ENCODE measurements around the gene PIGS. TPM values are rescaled to one million over a fixed set of nuclear protein-coding genes. Genes with fewer than 3 reads are reported as not detected.
"Not testable (repeated sequence)": the region's sequence is repeated elsewhere in the genome, so short reads cannot be mapped to it uniquely, and the experiment has no call there.

PIGS gene
- total and polyA plus RNA-seq, 7 experiments from 2014 or later = 46.6 to 71.2 (median 60.4) TPM

DNA sequence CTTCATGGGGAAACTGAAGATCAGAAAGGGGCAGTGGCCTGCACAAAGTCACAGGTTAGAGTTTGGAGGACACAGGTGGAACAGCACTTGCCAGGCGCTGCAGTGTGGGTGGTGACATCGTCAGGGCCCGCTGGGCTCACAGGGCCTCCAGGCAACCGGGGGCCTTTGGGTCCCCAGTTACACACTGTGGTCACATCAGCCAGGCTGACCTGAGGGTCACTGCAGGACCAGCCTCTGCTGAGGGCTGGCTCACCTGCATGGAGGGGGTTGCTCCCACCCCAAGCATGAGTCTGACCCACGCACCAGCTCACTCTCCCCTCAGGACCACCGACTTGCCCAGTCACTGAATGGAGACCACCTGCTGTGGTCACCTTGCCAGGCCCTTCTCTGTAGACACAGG, 48.1 kb downstream of the PIGS start:
- ATAC-seq (no peak), DNase-seq (no peak)
- no peaks in the 10 kb centered on the region for H3K27me3 ChIP-seq (ENCODE audit: control insufficient read depth in 2 of 2, insufficient read depth in 2 of 2, low read length in 2 of 2)
- intact Hi-C loops (cut with micrococcal nuclease) = no loop called here
- Mint-ChIP-seq H3K4me3 (no peak overlapping the region), H3K27ac (no peak overlapping the region), H3K36me3 (no peaks in the 10 kb centered on the region), H3K4me1 (peaks cover 0 to 5% (median 0%) of the 10 kb centered on the region in 7 donors), H3K9me3 (no peaks in the 10 kb centered on the region), H3K27me3 (peaks cover 0 to 10% (median 0%) of the 10 kb centered on the region in 5 donors)
- H3K4me3 ChIP-seq (ENCODE audit: low read length) = no peak overlapping the region
- H3K27ac ChIP-seq (ENCODE audit: low read depth, low read length) = no peak overlapping the region
- no peaks in the 10 kb centered on the region for H3K9me3 ChIP-seq (ENCODE audit: control insufficient read depth in 2 of 3, low read length in 3 of 3)
- ChIA-PET CTCF (no interaction called here), POLR2A (no interaction called here)
- H3K36me3 ChIP-seq (ENCODE audit: control insufficient read depth in 2 of 3, insufficient read depth in 3 of 3, low read length in 3 of 3) = no peaks in the 10 kb centered on the region
- H3K4me1 ChIP-seq (ENCODE audit: control insufficient read depth in 2 of 2, insufficient read depth in 2 of 2, low read length in 2 of 2) = no peaks in the 10 kb centered on the region

DNA sequence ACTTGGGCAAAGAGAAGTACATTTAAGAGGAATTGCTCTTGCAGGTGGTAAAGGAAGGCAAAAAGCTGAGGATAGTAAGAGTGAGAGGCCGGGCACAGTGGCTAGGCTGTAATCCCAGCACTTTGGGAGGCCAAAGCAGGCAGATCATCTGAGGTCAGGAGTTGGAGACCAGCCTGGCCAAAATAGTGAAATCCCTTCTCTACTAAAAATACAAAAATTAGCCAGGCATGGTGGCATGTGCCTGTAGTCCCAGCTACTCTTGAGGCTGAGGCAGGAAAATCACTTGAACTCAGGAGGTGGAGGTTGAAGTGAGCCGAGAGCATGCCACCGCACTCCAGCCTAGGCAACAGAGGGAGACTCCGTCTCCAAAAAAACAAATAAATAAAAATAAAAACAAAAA, 49.0 kb downstream of the PIGS start:
- H3K9me3 Mint-ChIP-seq; intact Hi-C loops (cut with micrococcal nuclease); ATAC-seq; H3K4me1 ChIP-seq (ENCODE audit: control insufficient read depth in 2 of 2, insufficient read depth in 2 of 2, low read length in 2 of 2); H3K4me3 Mint-ChIP-seq; H3K27ac Mint-ChIP-seq; H3K36me3 Mint-ChIP-seq; H3K27me3 ChIP-seq (ENCODE audit: control insufficient read depth in 2 of 2, insufficient read depth in 2 of 2, low read length in 2 of 2); DNase-seq; H3K36me3 ChIP-seq (ENCODE audit: control insufficient read depth in 2 of 3, insufficient read depth in 3 of 3, low read length in 3 of 3); H3K4me1 Mint-ChIP-seq; H3K27ac ChIP-seq (ENCODE audit: low read depth, low read length); CTCF ChIA-PET; POLR2A ChIA-PET; H3K4me3 ChIP-seq (ENCODE audit: low read length); H3K9me3 ChIP-seq (ENCODE audit: control insufficient read depth in 2 of 3, low read length in 3 of 3): not testable (repeated sequence)
- H3K27me3 Mint-ChIP-seq = peaks cover 0 to 12% (median 0%) of the 10 kb centered on the region in 5 donors

DNA sequence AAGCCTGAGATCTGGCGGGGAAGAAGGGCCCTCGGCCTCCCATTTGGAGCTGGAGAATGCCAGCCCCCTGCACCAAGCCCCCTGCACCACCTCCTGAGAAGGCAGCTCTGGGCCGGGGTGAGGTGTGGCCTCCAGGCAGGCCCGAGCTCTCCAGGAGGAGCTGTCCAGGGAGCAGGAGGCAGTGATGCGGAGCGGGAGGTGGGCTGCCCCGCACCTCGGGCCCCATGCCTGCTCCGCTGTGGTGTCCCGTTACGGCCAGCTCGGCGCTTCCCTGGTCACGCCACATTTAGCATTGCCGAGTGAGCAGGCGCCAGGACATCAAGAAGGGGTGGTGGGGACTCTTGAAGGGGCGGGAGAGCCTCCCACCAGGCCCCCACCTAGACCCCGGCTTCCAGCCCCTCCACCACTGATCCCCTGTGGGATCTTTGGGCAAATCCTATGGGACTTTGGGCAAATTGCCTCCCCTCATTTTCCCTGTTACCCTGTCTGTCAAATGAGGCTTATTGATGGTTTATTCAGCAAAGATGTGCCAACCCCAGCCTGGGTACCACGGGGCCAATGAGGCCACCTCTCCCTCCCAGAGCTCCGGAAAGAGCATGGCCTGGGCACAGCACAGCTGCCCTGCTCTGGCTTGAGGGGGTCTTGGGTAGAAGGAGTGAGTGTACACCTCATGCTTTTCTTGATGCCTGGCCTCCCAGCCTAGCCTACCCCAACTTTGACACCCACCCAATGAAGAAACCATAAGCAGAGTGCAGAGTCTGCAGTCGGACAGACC, 49.8 kb downstream of the PIGS start:
- no peak overlapping the region for H3K27ac Mint-ChIP-seq
- intact Hi-C loops (cut with micrococcal nuclease) = no loop called here
- Histone ChIP-seq H3K27ac (ENCODE audit: low read depth, low read length) (no peak overlapping the region), H3K4me1 (ENCODE audit: control insufficient read depth in 2 of 2, insufficient read depth in 2 of 2, low read length in 2 of 2) (no peaks in the 10 kb centered on the region), H3K9me3 (ENCODE audit: control insufficient read depth in 2 of 3, low read length in 3 of 3) (no peaks in the 10 kb centered on the region), H3K27me3 (ENCODE audit: control insufficient read depth in 2 of 2, insufficient read depth in 2 of 2, low read length in 2 of 2) (no peaks in the 10 kb centered on the region), H3K4me3 (ENCODE audit: low read length) (no peak overlapping the region), H3K36me3 (ENCODE audit: control insufficient read depth in 2 of 3, insufficient read depth in 3 of 3, low read length in 3 of 3) (no peaks in the 10 kb centered on the region)
- DNase-seq = no peak
- ChIA-PET POLR2A (no interaction called here), CTCF (no interaction called here)
- H3K4me3 Mint-ChIP-seq = no peak overlapping the region
- no peak for ATAC-seq
- no peaks in the 10 kb centered on the region for H3K9me3 Mint-ChIP-seq
- H3K4me1 Mint-ChIP-seq = peaks cover 0 to 4% (median 0%) of the 10 kb centered on the region in 7 donors
- peaks cover 0 to 12% (median 0%) of the 10 kb centered on the region in 5 donors for H3K27me3 Mint-ChIP-seq
- no peaks in the 10 kb centered on the region for H3K36me3 Mint-ChIP-seq

DNA sequence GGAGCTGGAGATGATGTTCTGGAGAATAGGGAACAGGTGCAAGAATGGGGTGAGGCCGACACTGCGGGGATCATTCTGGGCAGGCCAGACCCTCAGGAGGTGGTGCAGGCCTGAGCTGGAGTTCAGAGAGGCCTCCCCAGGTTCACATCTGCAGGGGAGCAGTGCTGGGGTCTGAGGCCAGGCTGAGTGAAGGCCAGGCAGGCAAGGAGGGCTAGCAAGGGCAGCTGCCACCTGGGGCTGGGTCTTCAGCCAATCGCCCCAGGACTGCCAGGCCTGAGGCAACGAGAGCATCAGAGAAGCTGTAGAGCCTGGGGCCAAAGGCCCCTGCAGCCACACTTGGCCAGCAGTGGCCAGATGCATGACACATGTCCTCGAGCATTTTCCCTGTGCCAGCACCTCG, 50.6 kb downstream of the PIGS start:
- Mint-ChIP-seq H3K36me3 (no peaks in the 10 kb centered on the region), H3K4me1 (peaks cover 0 to 4% (median 0%) of the 10 kb centered on the region in 7 donors), H3K27me3 (peaks cover 0 to 17% (median 0%) of the 10 kb centered on the region in 5 donors), H3K4me3 (no peak overlapping the region), H3K27ac (no peak overlapping the region), H3K9me3 (peaks cover 0 to 4% (median 0%) of the 10 kb centered on the region in 11 donors)
- Histone ChIP-seq H3K27me3 (ENCODE audit: control insufficient read depth in 2 of 2, insufficient read depth in 2 of 2, low read length in 2 of 2) (no peaks in the 10 kb centered on the region), H3K36me3 (ENCODE audit: control insufficient read depth in 2 of 3, insufficient read depth in 3 of 3, low read length in 3 of 3) (no peaks in the 10 kb centered on the region), H3K4me3 (ENCODE audit: low read length) (no peak overlapping the region), H3K9me3 (ENCODE audit: control insufficient read depth in 2 of 3, low read length in 3 of 3) (no peaks in the 10 kb centered on the region), H3K27ac (ENCODE audit: low read depth, low read length) (no peak overlapping the region), H3K4me1 (ENCODE audit: control insufficient read depth in 2 of 2, insufficient read depth in 2 of 2, low read length in 2 of 2) (no peaks in the 10 kb centered on the region)
- ATAC-seq (no peak), DNase-seq (no peak)
- CTCF ChIA-PET = no interaction called here
- intact Hi-C loops (cut with micrococcal nuclease) = no loop called here
- POLR2A ChIA-PET = no interaction called here

DNA sequence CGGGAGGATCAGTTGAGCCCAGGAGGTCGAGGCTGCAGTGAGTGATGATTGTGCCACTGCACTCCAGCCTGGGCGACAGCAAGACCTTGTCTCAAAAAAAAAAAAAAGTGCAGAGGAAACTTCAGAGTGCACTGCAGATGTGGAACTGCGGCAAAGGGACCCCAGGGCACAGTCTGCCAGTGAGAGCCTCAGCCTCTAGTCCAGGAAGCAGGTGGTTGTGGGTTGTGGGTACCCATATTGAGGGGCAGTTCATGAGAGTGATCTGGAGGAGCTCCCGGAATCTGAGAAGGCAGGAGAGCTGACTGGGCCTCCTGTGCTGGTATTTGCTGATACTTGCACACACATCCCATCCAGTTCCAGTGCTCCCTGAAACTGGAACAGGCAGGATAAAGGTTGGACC, 52.1 kb downstream of the PIGS start:
- H3K4me3 Mint-ChIP-seq = no peak overlapping the region
- Histone ChIP-seq H3K9me3 (ENCODE audit: control insufficient read depth in 2 of 3, low read length in 3 of 3) (no peaks in the 10 kb centered on the region), H3K27ac (ENCODE audit: low read depth, low read length) (no peak overlapping the region), H3K36me3 (ENCODE audit: control insufficient read depth in 2 of 3, insufficient read depth in 3 of 3, low read length in 3 of 3) (no peaks in the 10 kb centered on the region), H3K4me3 (ENCODE audit: low read length) (no peak overlapping the region), H3K4me1 (ENCODE audit: control insufficient read depth in 2 of 2, insufficient read depth in 2 of 2, low read length in 2 of 2) (no peaks in the 10 kb centered on the region), H3K27me3 (ENCODE audit: control insufficient read depth in 2 of 2, insufficient read depth in 2 of 2, low read length in 2 of 2) (no peaks in the 10 kb centered on the region)
- POLR2A ChIA-PET = no interaction called here
- intact Hi-C loops (cut with micrococcal nuclease) = no loop called here
- no peaks in the 10 kb centered on the region for H3K36me3 Mint-ChIP-seq
- H3K4me1 Mint-ChIP-seq = peaks cover 0 to 4% (median 0%) of the 10 kb centered on the region in 7 donors
- H3K27ac Mint-ChIP-seq = no peak overlapping the region
- peaks cover 0 to 17% (median 0%) of the 10 kb centered on the region in 5 donors for H3K27me3 Mint-ChIP-seq
- ATAC-seq (no peak), DNase-seq (no peak)
- CTCF ChIA-PET = no interaction called here
- peaks cover 0 to 4% (median 0%) of the 10 kb centered on the region in 11 donors for H3K9me3 Mint-ChIP-seq

DNA sequence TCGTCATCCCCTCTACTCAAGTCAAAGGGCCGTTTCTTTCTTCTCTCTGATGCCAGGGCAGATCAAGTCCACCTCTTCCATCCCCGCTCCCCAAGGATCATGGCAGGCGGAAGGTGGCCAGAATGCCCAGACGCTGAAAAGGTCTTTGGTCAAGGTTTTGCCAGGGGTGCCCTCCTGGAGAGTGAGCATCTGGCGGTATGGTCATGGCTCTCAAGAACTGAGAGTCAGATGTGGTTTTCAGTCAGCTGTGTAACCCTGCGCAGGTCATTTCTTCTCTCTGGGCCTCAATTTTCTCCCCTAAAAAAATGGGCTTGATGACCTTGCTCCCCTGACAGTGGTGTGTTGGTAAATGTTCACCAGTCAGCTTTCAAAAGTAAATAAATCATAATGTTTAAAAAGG, 52.7 kb downstream of the PIGS start:
- H3K36me3 Mint-ChIP-seq = no peaks in the 10 kb centered on the region
- peaks cover 0 to 4% (median 0%) of the 10 kb centered on the region in 7 donors for H3K4me1 Mint-ChIP-seq
- H3K4me3 Mint-ChIP-seq = no peak overlapping the region
- no peak overlapping the region for H3K27ac ChIP-seq (ENCODE audit: low read depth, low read length)
- H3K9me3 ChIP-seq (ENCODE audit: control insufficient read depth in 2 of 3, low read length in 3 of 3) = no peaks in the 10 kb centered on the region
- POLR2A ChIA-PET = no interaction called here
- no peak overlapping the region for H3K27ac Mint-ChIP-seq
- H3K4me3 ChIP-seq (ENCODE audit: low read length) = no peak overlapping the region
- intact Hi-C loops (cut with micrococcal nuclease) = no loop called here
- H3K27me3 Mint-ChIP-seq = peaks cover 3 to 19% (median 4%) of the 10 kb centered on the region in 5 donors
- ATAC-seq (no peak), DNase-seq (no peak)
- no peaks in the 10 kb centered on the region for H3K27me3 ChIP-seq (ENCODE audit: control insufficient read depth in 2 of 2, insufficient read depth in 2 of 2, low read length in 2 of 2)
- H3K36me3 ChIP-seq (ENCODE audit: control insufficient read depth in 2 of 3, insufficient read depth in 3 of 3, low read length in 3 of 3) = no peaks in the 10 kb centered on the region
- CTCF ChIA-PET = no interaction called here
- no peaks in the 10 kb centered on the region for H3K4me1 ChIP-seq (ENCODE audit: control insufficient read depth in 2 of 2, insufficient read depth in 2 of 2, low read length in 2 of 2)
- H3K9me3 Mint-ChIP-seq = peaks cover 0 to 4% (median 0%) of the 10 kb centered on the region in 11 donors

DNA sequence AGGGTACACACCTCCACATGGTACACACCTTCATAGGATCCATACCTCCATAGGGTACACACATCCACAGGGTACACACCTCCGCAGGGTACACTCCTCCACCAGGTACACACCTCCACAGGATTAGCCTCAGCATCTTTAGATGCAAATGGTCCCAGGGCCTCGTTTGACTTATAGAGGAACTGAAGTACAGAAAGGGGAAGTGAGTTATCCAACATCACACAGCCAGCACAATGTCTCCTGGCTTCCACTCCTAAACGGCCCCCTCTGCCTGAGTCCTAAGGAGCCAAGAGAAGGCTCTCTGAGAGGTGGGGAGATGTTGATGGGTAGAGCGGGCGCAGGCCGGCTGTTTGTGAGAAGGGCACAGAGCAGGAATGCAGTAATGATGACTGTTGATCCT, 53.2 kb downstream of the PIGS start:
- Mint-ChIP-seq H3K36me3 (no peaks in the 10 kb centered on the region), H3K27me3 (peaks cover 6 to 21% (median 8%) of the 10 kb centered on the region in 5 donors), H3K4me3 (no peak overlapping the region), H3K9me3 (peaks cover 0 to 4% (median 0%) of the 10 kb centered on the region in 11 donors), H3K27ac (no peak overlapping the region), H3K4me1 (peaks cover 0 to 4% (median 0%) of the 10 kb centered on the region in 7 donors)
- DNase-seq (no peak), ATAC-seq (peak; percentile 54)
- no peak overlapping the region for H3K27ac ChIP-seq (ENCODE audit: low read depth, low read length)
- ChIA-PET POLR2A (no interaction called here), CTCF (no interaction called here)
- H3K9me3 ChIP-seq (ENCODE audit: control insufficient read depth in 2 of 3, low read length in 3 of 3) = no peaks in the 10 kb centered on the region
- intact Hi-C loops (cut with micrococcal nuclease) = no loop called here
- no peaks in the 10 kb centered on the region for H3K4me1 ChIP-seq (ENCODE audit: control insufficient read depth in 2 of 2, insufficient read depth in 2 of 2, low read length in 2 of 2)
- no peak overlapping the region for H3K4me3 ChIP-seq (ENCODE audit: low read length)
- no peaks in the 10 kb centered on the region for H3K36me3 ChIP-seq (ENCODE audit: control insufficient read depth in 2 of 3, insufficient read depth in 3 of 3, low read length in 3 of 3)
- H3K27me3 ChIP-seq (ENCODE audit: control insufficient read depth in 2 of 2, insufficient read depth in 2 of 2, low read length in 2 of 2) = no peaks in the 10 kb centered on the region
